Measurements from ENCODE around the gene INSC.

- TF ChIP-seq ARID2 (IDR thresholded peaks at IDR 0.05), result no peak
- TF ChIP-seq, protein P1, sequence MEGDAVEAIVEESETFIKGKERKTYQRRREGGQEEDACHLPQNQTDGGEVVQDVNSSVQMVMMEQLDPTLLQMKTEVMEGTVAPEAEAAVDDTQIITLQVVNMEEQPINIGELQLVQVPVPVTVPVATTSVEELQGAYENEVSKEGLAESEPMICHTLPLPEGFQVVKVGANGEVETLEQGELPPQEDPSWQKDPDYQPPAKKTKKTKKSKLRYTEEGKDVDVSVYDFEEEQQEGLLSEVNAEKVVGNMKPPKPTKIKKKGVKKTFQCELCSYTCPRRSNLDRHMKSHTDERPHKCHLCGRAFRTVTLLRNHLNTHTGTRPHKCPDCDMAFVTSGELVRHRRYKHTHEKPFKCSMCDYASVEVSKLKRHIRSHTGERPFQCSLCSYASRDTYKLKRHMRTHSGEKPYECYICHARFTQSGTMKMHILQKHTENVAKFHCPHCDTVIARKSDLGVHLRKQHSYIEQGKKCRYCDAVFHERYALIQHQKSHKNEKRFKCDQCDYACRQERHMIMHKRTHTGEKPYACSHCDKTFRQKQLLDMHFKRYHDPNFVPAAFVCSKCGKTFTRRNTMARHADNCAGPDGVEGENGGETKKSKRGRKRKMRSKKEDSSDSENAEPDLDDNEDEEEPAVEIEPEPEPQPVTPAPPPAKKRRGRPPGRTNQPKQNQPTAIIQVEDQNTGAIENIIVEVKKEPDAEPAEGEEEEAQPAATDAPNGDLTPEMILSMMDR (IDR thresholded peaks at IDR 0.05 in 2 of 3, conservative IDR thresholded peaks at IDR 0.05 in 1 of 3; ENCODE audit: insufficient read depth in 2 of 3, low read depth in 1 of 3, low read length in 3 of 3), result no peak
- no peak for TF ChIP-seq NFRKB (IDR thresholded peaks at IDR 0.05; ENCODE audit: low read depth)
- TF ChIP-seq ETS1 (conservative IDR thresholded peaks at IDR 0.05; ENCODE audit: control insufficient read depth, low read depth, low read length), result no peak
- TF ChIP-seq SMAD3 (CRISPR knock-in tag; conservative IDR thresholded peaks at IDR 0.05), result no peak
- no peak for TF ChIP-seq ETV6 (IDR thresholded peaks at IDR 0.05; ENCODE audit: borderline replicate concordance in 1 of 2, low read depth in 2 of 2, low read length in 1 of 2)
- TF ChIP-seq ETV6 (CRISPR knock-in tag; IDR thresholded peaks at IDR 0.05; ENCODE audit: borderline replicate concordance), result no peak
- TF ChIP-seq, protein P2, sequence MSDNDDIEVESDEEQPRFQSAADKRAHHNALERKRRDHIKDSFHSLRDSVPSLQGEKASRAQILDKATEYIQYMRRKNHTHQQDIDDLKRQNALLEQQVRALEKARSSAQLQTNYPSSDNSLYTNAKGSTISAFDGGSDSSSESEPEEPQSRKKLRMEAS (CRISPR knock-in tag; IDR thresholded peaks at IDR 0.05), result no peak
- TF ChIP-seq SPI1 (IDR thresholded peaks at IDR 0.05; ENCODE audit: borderline replicate concordance, low read depth, low read length), result no peak
- no peak for TF ChIP-seq KAT8 (IDR thresholded peaks at IDR 0.05; ENCODE audit: low read depth)
- no peak for TF ChIP-seq MXD1 (CRISPR knock-in tag; IDR thresholded peaks at IDR 0.05; ENCODE audit: borderline replicate concordance, poor library complexity, severe bottlenecking)
- TF ChIP-seq SMC3 (conservative IDR thresholded peaks at IDR 0.05; ENCODE audit: insufficient read depth, low read depth, low read length), result no peak
- TF ChIP-seq, protein P3, sequence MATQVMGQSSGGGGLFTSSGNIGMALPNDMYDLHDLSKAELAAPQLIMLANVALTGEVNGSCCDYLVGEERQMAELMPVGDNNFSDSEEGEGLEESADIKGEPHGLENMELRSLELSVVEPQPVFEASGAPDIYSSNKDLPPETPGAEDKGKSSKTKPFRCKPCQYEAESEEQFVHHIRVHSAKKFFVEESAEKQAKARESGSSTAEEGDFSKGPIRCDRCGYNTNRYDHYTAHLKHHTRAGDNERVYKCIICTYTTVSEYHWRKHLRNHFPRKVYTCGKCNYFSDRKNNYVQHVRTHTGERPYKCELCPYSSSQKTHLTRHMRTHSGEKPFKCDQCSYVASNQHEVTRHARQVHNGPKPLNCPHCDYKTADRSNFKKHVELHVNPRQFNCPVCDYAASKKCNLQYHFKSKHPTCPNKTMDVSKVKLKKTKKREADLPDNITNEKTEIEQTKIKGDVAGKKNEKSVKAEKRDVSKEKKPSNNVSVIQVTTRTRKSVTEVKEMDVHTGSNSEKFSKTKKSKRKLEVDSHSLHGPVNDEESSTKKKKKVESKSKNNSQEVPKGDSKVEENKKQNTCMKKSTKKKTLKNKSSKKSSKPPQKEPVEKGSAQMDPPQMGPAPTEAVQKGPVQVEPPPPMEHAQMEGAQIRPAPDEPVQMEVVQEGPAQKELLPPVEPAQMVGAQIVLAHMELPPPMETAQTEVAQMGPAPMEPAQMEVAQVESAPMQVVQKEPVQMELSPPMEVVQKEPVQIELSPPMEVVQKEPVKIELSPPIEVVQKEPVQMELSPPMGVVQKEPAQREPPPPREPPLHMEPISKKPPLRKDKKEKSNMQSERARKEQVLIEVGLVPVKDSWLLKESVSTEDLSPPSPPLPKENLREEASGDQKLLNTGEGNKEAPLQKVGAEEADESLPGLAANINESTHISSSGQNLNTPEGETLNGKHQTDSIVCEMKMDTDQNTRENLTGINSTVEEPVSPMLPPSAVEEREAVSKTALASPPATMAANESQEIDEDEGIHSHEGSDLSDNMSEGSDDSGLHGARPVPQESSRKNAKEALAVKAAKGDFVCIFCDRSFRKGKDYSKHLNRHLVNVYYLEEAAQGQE (IDR thresholded peaks at IDR 0.05; ENCODE audit: borderline replicate concordance), result no peak
- TF ChIP-seq, protein P3 (CRISPR knock-in tag; IDR thresholded peaks at IDR 0.05; ENCODE audit: low read depth), result no peak
- TF ChIP-seq YY1 (IDR thresholded peaks at IDR 0.05; ENCODE audit: borderline replicate concordance in 1 of 3, control insufficient read depth in 1 of 3, extremely low read depth in 1 of 3, insufficient read depth in 3 of 3, insufficient read length in 1 of 3, insufficient replicate concordance in 2 of 3, low read depth in 1 of 3, low read length in 2 of 3), result no peak
- TF ChIP-seq MAZ (CRISPR knock-in tag; conservative IDR thresholded peaks at IDR 0.05 in 1 of 2, IDR thresholded peaks at IDR 0.05 in 1 of 2), result no peak
Observed at GRCh38 chr11:15107730-15108515, 6.8 kb upstream of the INSC start.
